Activated T-helper 1 cell treated with Interleukin-2 at 50 U/mL for 16 hours (primary cell): Measurements from ENCODE around the gene GNB3.

ENCODE experiments used
- DNase-seq: peaks from one replicate; pipeline ENCODE4 v3.0.0-alpha.2; 2020; ENCODE audit warnings: low read depth

Gene GNB3

GRCh38 chr12:6840761-6841515 is at the start of gene GNB3:
TSS of gene GNB3 (plus strand) at chr12:6840925. CDS start at chr12:6841288, 363 bp downstream.
- DNase-seq: no peak

DNA sequence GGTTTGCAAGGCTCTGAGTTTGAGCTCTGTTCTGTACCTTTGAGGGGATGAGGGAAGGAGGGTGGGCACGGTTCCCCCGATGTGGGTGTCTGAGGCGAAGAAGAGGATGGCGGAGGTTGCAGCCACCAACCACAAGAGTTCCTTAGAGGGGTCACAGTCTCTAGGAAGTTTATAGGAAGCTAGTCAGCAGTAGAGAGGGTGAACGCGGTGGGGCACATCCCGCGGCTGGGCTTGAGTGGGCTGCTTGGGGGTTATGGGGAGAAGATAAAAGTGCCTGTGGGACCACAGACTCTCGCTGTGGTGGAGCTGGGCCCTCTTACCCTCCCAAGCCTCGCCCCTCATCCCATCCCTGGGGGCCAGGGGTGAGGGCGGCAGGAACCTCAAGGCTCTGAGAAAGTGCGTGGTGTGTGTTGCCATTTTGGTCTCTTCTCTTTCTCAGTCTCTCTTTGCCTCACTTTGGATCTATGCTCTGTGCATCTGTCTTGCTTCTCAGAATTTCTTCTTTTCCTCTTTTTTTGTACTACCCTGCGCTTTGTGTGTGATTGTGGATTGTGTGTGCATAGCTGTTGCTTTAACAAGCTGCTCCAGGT is 48.7 kb upstream of the GNB3 start:
- no peak for DNase-seq

DNA sequence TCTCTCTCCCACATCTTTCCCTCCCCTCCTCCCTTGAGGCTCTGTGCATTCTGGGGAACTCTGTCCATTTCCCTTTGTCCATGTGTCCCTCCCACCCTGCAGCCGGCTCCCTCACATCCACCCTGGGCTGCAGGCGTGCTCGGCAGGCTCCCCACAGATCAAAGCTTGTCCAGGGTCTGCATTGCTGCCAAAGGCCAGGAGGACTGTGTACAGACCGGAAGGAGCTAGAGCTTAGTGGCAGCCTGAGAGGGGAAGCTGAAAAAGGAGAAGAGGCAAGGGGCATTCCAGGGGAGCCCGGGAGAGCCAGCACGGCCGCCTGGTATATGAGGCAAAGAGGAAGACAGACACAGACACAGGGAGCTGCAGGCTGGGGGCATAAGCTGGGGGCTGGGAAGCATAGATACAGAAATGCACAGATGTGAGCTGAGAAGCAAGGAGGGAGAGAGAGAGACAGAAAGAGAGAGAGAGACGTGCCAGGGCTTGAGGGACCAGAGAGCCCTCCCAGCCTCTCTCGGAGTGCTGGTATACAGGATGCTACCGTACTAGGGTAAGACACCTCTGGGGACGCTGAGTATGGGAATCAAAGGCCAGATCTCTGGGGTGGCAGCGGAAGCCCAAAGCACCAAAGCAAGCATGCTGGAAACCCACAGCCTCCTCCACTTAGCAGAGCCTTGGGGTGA is 48.1 kb upstream of the GNB3 start:
- no peak for DNase-seq

- DNase-seq: no peak
These were observed 45.6 kb upstream of the GNB3 start for GRCh38 chr12:6795088-6795487.

- DNase-seq: no peak
These were observed 44.1 kb upstream of the GNB3 start for GRCh38 chr12:6796576-6796975.

- DNase-seq: no peak
These were observed 41.6 kb upstream of the GNB3 start for GRCh38 chr12:6799147-6799546.

GRCh38 chr12:6807170-6807569 is 33.6 kb upstream of the GNB3 start:
- no peak for DNase-seq

- DNase-seq: no peak
These were observed 31.7 kb upstream of the GNB3 start for GRCh38 chr12:6809056-6809455.

- DNase-seq: no peak
These were observed 30.0 kb upstream of the GNB3 start for GRCh38 chr12:6810758-6811157.

DNA sequence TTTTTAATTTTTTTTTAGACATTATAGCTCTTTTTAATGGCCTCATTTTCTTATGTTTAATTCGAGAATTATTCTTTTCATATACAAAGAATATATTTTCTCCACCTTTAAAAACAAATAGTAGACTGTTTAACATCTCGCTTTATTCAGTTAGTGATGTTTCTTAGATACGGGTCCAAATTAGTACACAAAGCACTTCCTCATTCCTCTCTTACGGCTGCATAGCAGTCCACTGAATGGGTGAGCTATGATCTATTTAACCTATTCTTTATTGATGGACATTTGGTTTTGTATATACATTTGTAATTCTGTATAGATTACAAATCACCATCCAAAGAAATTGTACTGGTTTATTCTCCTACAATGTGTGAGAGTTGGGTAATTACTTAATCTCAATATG is 27.4 kb upstream of the GNB3 start:
- no peak for DNase-seq

DNA sequence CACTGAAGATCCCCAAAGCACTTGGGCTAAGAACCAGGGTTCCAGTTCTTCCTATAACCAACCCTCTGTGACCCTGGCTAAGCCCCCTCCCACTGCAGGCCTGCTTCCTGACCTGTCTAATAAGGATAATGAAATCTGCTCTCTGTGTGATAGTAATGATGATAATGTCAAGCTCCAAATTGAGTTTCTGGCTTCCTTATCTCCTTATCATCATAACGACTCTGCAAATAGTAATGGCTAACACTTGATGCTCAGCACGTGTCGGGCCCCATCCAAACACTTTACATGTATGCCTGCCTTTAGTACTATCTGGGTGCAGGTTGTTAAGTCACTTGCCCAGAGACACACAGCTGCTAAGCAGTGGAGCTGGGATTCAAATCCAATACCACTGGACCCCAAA is 24.1 kb upstream of the GNB3 start:
- DNase-seq: no peak

- DNase-seq: no peak
These were observed 23.6 kb upstream of the GNB3 start for GRCh38 chr12:6817098-6817497.

DNA sequence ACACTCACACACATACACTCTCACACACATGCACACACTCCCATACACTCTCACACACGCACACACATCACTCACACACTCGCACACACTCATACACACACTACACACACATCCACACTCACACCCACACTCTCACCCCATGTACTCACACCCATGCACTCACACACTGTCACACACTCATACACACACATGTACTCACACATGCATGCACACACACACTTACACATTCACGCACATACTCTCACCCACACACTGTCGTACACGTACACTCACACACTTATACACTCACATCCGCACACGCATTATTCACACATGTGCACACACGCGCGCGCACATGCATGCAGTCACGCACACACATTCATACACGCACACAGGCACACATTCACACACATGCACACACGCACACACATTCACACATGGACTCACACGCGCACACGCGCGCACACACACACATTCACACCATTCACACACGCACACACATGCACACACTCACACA is 23.0 kb upstream of the GNB3 start:
- DNase-seq: no peak

GRCh38 chr12:6818222-6818621 is 22.5 kb upstream of the GNB3 start:
- no peak for DNase-seq

- DNase-seq: no peak
These were observed 22.1 kb upstream of the GNB3 start for GRCh38 chr12:6818645-6819044.

- DNase-seq: no peak
These were observed 21.4 kb upstream of the GNB3 start for GRCh38 chr12:6819106-6820030.

DNA sequence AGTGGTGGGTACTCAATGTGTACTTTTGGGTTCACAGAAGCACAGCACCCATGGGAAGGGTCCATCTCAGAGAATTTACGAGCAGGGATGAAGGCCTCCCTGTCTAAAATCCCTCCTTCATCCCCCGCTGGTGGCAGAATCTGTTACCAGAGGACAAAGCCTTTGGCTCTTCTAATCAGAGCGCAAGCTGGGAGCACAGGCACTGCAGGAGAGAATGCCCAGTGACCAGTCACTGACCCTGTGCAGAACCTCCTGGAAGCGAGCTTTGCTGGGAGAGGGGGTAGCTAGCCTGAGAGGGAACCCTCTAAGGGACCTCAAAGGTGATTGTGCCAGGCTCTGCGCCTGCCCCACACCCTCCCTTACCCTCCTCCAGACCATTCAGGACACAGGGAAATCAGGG is 20.6 kb upstream of the GNB3 start:
- no peak for DNase-seq

- no peak for DNase-seq
These were observed 18.9 kb upstream of the GNB3 start, which contains the start of gene GPR162 for GRCh38 chr12:6821591-6822425. TSS of gene GPR162 (plus strand) at chr12:6821821. CDS start at chr12:6823899, 2,078 bp downstream.

DNA sequence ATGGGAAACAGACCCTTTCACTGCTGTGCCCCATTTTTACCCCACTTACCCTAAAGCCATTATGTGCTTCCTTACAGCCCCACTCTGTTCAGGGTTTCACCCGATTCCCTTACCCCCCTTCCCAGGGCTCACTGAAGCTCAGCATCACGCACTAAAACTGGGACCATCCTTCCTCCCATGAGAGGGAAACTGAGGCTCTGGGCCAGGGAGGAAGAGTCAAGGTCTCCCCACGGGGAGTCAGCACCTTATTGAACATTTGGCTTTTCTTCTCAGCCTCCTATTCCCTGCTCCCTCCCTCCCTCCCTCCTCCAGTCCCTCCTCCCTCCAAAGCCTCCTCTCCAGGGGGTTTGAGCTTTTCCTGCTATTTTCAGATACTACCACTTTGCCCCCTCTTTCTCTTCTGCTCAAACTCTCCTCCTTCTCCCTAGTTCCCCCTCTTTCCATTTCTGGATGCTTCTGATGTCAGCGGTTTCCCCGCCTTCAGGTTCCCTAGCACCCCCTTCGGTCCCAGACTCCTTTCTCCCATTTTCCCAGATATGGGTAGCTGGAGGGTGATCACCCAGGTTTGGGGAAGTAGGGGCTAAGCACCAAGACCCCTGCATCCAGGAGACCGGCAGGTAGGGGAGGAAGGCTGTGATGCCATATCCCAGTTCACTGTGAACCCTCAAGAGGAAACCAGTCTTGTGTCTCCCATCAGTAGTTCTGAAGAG is 18.1 kb upstream of the GNB3 start:
- no peak for DNase-seq
